Measurements from ENCODE around the gene CMTM1.

GRCh38 chr16:66520406-66521170 is 45.7 kb upstream of the CMTM1 start:
- TF ChIP-seq REST (IDR thresholded peaks at IDR 0.05; ENCODE audit: low read depth) (no peak), POLR2A (IDR thresholded peaks at IDR 0.05; ENCODE audit: borderline replicate concordance, extremely low read depth, insufficient read depth, insufficient read length) (no peak), YY1 (IDR thresholded peaks at IDR 0.05; ENCODE audit: extremely low read depth, insufficient replicate concordance, low read depth, low read length) (no peak), EZH2 (IDR thresholded peaks at IDR 0.05) (no peak)
- TF ChIP-seq, protein P1, sequence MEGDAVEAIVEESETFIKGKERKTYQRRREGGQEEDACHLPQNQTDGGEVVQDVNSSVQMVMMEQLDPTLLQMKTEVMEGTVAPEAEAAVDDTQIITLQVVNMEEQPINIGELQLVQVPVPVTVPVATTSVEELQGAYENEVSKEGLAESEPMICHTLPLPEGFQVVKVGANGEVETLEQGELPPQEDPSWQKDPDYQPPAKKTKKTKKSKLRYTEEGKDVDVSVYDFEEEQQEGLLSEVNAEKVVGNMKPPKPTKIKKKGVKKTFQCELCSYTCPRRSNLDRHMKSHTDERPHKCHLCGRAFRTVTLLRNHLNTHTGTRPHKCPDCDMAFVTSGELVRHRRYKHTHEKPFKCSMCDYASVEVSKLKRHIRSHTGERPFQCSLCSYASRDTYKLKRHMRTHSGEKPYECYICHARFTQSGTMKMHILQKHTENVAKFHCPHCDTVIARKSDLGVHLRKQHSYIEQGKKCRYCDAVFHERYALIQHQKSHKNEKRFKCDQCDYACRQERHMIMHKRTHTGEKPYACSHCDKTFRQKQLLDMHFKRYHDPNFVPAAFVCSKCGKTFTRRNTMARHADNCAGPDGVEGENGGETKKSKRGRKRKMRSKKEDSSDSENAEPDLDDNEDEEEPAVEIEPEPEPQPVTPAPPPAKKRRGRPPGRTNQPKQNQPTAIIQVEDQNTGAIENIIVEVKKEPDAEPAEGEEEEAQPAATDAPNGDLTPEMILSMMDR (IDR thresholded peaks at IDR 0.05 in 2 of 3, conservative IDR thresholded peaks at IDR 0.05 in 1 of 3; ENCODE audit: borderline replicate concordance in 1 of 3, insufficient read depth in 1 of 3, low read depth in 2 of 3, low read length in 2 of 3) = no peak
